Measurements from ENCODE around the gene CLEC2B.
"Not testable (repeated sequence)": the region's sequence is repeated elsewhere in the genome, so short reads cannot be mapped to it uniquely, and the experiment has no call there.

CLEC2B gene

DNA sequence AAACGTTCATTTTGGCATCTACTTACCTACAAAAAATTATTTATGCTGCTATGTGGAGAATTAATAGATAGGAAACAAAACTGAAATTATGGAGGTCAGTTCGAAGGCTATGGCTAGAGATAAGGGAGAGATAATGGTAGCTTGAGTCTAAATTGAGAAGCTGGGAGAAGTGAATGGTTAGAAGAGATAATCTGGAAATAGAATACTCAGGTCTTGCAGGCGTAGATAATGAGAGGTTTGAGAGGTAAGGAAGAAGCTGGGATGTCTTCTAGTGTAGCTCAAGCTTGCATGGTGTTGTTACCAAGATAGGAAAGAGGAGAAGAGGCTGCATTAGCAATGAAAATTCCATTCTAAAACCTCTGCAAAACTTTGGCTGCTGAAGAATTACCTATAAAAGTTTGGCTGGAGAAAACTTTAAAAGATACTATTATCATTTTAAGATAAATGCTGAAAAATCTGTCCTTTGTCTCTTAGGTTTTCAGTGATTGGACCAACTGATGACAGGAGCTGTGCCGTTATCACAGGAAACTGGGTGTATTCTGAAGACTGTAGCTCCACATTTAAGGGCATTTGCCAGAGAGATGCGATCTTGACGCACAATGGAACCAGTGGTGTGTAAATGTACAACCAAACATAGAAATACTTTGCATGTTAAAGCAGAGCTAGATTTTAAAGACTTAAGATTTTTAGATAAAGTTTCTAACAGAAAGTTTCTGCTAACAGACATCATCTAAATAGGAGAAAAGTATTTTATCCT is 26.2 kb upstream of the CLEC2B start:
- Histone ChIP-seq H3K4me1 (ENCODE audit: control insufficient read depth, insufficient read depth, low read length) (no peaks in the 10 kb centered on the region), H3K27ac (ENCODE audit: low read depth, low read length) (no peak overlapping the region), H3K4me3 (ENCODE audit: low read depth, low read length) (no peak overlapping the region), H3K9me3 (ENCODE audit: control insufficient read depth, insufficient read depth, low read depth, low read length) (no peaks in the 10 kb centered on the region), H3K36me3 (ENCODE audit: control insufficient read depth, insufficient read depth, low read length) (no peaks in the 10 kb centered on the region), H3K27me3 (ENCODE audit: control insufficient read depth, insufficient read depth, low read length) (no peaks in the 10 kb centered on the region), H3K9ac (ENCODE audit: low read length) (no peak overlapping the region)

DNA sequence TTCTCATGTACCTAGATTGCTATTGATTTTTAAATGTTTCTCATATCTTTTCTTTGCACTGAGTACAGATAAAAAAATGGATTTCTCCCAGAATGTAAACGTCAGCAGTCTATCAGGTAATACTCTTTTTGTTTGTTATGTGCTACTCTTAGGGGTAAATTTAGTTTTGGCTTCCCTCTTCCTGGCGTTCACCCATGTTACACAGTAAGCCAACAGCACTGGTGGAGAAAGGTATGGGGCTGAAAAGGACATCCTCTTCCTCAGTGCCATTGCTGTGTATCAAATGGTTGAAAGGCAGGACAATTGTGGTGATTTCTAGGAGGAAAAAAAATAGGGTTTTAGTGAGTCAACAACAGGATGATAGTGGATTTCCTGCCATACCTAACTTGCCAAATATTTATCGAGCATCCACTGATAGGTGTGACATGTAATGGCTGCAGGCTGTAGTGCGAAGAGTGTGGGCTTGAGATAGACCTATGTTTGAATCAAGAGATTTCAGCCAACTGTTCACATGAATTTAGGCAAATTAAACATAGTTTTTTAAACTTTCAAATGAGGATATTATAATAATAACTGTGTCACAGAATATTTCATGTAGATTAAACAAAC is 19.6 kb upstream of the CLEC2B start:
- H3K27ac ChIP-seq (ENCODE audit: low read depth, low read length): no peak overlapping the region
- no peaks in the 10 kb centered on the region for H3K9me3 ChIP-seq (ENCODE audit: control insufficient read depth, insufficient read depth, low read depth, low read length)
- H3K27me3 ChIP-seq (ENCODE audit: control insufficient read depth, insufficient read depth, low read length): no peaks in the 10 kb centered on the region
- no peak overlapping the region for H3K4me3 ChIP-seq (ENCODE audit: low read depth, low read length)
- no peaks in the 10 kb centered on the region for H3K4me1 ChIP-seq (ENCODE audit: control insufficient read depth, insufficient read depth, low read length)
- no peak overlapping the region for H3K9ac ChIP-seq (ENCODE audit: low read length)
- no peaks in the 10 kb centered on the region for H3K36me3 ChIP-seq (ENCODE audit: control insufficient read depth, insufficient read depth, low read length)

GRCh38 chr12:9883175-9883574 is 14.0 kb upstream of the CLEC2B start:
- Histone ChIP-seq H3K9me3 (ENCODE audit: control insufficient read depth, insufficient read depth, low read depth, low read length) (no peaks in the 10 kb centered on the region), H3K9ac (ENCODE audit: low read length) (no peak overlapping the region), H3K4me3 (ENCODE audit: low read depth, low read length) (no peak overlapping the region)

GRCh38 chr12:9881988-9882387 is 12.8 kb upstream of the CLEC2B start:
- H3K9ac ChIP-seq (ENCODE audit: low read length): no peak overlapping the region
- no peaks in the 10 kb centered on the region for H3K9me3 ChIP-seq (ENCODE audit: control insufficient read depth, insufficient read depth, low read depth, low read length)
- H3K4me1 ChIP-seq (ENCODE audit: control insufficient read depth, insufficient read depth, low read length): no peaks in the 10 kb centered on the region
- H3K27ac ChIP-seq (ENCODE audit: low read depth, low read length): no peak overlapping the region
- no peak overlapping the region for H3K4me3 ChIP-seq (ENCODE audit: low read depth, low read length)
- H3K36me3 ChIP-seq (ENCODE audit: control insufficient read depth, insufficient read depth, low read length): no peaks in the 10 kb centered on the region
- no peaks in the 10 kb centered on the region for H3K27me3 ChIP-seq (ENCODE audit: control insufficient read depth, insufficient read depth, low read length)

More at GRCh38 chr12:9883175-9883574, 14.0 kb upstream of the CLEC2B start:
- H3K36me3 ChIP-seq (ENCODE audit: control insufficient read depth, insufficient read depth, low read length): no peaks in the 10 kb centered on the region
- no peaks in the 10 kb centered on the region for H3K4me1 ChIP-seq (ENCODE audit: control insufficient read depth, insufficient read depth, low read length)
- H3K27ac ChIP-seq (ENCODE audit: low read depth, low read length): no peak overlapping the region
- H3K27me3 ChIP-seq (ENCODE audit: control insufficient read depth, insufficient read depth, low read length): no peaks in the 10 kb centered on the region

GRCh38 chr12:9881246-9881645 is 12.1 kb upstream of the CLEC2B start, which contains the start of gene KLRF2:
TSS of gene KLRF2 (plus strand) at chr12:9881489. CDS start at chr12:9881596, 107 bp downstream.
- Histone ChIP-seq H3K4me1 (ENCODE audit: control insufficient read depth, insufficient read depth, low read length) (no peaks in the 10 kb centered on the region), H3K36me3 (ENCODE audit: control insufficient read depth, insufficient read depth, low read length) (no peaks in the 10 kb centered on the region), H3K4me3 (ENCODE audit: low read depth, low read length) (no peak within 1 kb of the TSS), H3K9me3 (ENCODE audit: control insufficient read depth, insufficient read depth, low read depth, low read length) (no peaks in the 10 kb centered on the region), H3K27ac (ENCODE audit: low read depth, low read length) (no peak within 1 kb of the TSS), H3K27me3 (ENCODE audit: control insufficient read depth, insufficient read depth, low read length) (no peaks in the 10 kb centered on the region), H3K9ac (ENCODE audit: low read length) (no peak within 1 kb of the TSS)

GRCh38 chr12:9880532-9881078 is 11.5 kb upstream of the CLEC2B start:
- Histone ChIP-seq H3K36me3 (ENCODE audit: control insufficient read depth, insufficient read depth, low read length) (no peaks in the 10 kb centered on the region), H3K4me1 (ENCODE audit: control insufficient read depth, insufficient read depth, low read length) (no peaks in the 10 kb centered on the region), H3K9me3 (ENCODE audit: control insufficient read depth, insufficient read depth, low read depth, low read length) (no peaks in the 10 kb centered on the region), H3K27ac (ENCODE audit: low read depth, low read length) (no peak overlapping the region), H3K4me3 (ENCODE audit: low read depth, low read length) (no peak overlapping the region), H3K9ac (ENCODE audit: low read length) (no peak overlapping the region), H3K27me3 (ENCODE audit: control insufficient read depth, insufficient read depth, low read length) (no peaks in the 10 kb centered on the region)

DNA sequence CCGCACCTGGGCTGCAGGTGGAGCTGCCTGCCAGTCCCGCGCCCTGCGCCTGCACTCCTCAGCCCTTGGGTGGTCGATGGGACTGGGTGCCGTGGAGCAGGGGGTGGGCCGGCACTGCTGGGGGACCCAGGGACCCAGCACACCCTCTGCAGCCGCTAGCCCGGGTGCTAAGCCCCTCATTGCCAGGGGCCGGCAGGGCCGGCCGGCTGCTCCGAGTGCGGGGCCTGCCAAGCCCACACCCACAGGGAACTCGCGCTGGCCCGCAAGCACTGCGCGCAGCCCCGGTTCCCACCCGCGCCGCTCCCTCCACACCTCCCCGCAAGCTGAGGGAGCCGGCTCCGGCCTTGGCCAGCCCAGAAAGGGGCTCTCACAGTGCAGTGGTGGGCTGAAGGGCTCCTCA is 7.0 kb upstream of the CLEC2B start:
- H3K9ac ChIP-seq (ENCODE audit: low read length); H3K36me3 ChIP-seq (ENCODE audit: control insufficient read depth, insufficient read depth, low read length); H3K27me3 ChIP-seq (ENCODE audit: control insufficient read depth, insufficient read depth, low read length); H3K4me3 ChIP-seq (ENCODE audit: low read depth, low read length); H3K4me1 ChIP-seq (ENCODE audit: control insufficient read depth, insufficient read depth, low read length); H3K27ac ChIP-seq (ENCODE audit: low read depth, low read length); H3K9me3 ChIP-seq (ENCODE audit: control insufficient read depth, insufficient read depth, low read depth, low read length): not testable (repeated sequence)

DNA sequence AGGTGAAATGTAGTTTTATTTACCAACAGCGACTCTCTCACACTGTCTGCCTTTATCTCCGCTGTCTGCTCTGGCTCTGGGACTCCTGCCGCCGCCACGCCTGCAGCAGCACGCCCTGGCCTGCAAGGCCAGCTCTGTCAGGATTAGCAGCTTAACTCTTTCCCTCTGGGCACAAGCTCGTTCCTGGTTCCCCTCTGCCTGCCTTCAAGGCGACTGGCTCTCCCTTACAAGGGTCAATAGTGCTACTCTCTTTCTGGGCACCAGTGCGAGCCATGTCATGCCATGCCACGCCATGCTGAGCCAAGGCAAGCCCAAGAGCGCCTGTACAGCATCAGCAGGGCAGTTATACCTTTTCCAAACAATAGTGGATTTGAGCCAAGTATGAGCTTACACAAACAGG is 3.6 kb upstream of the CLEC2B start:
- H3K27ac ChIP-seq (ENCODE audit: low read depth, low read length): no peak overlapping the region

DNA sequence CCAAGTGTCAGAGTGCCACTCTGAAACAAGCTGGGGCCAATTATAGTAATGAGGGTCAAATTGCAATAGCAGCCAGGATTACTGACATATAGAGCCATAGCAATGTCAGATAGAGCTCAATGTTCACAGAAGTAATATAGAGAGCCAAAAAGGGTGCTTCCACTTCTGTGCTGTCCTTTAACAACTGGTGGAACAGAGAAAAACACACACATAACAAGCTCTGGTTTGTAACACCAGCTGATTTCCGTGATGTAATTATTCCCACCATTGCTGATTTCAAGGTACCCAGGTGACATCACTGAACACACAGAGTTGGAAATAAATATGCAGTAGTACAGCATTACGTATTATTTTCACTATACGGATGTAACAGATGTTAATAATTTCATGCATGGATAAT is 3.0 kb upstream of the CLEC2B start:
- no peaks in the 10 kb centered on the region for H3K27me3 ChIP-seq (ENCODE audit: control insufficient read depth, insufficient read depth, low read length)
- H3K9me3 ChIP-seq (ENCODE audit: control insufficient read depth, insufficient read depth, low read depth, low read length): no peaks in the 10 kb centered on the region
- no peak overlapping the region for H3K9ac ChIP-seq (ENCODE audit: low read length)
- peaks cover 19% of the 10 kb centered on the region for H3K4me1 ChIP-seq (ENCODE audit: control insufficient read depth, insufficient read depth, low read length)
- no peak overlapping the region for H3K4me3 ChIP-seq (ENCODE audit: low read depth, low read length)
- no peak overlapping the region for H3K27ac ChIP-seq (ENCODE audit: low read depth, low read length)
- no peaks in the 10 kb centered on the region for H3K36me3 ChIP-seq (ENCODE audit: control insufficient read depth, insufficient read depth, low read length)

More for the DNA sequence above, 3.6 kb upstream of the CLEC2B start:
- Histone ChIP-seq H3K27me3 (ENCODE audit: control insufficient read depth, insufficient read depth, low read length) (no peaks in the 10 kb centered on the region), H3K4me3 (ENCODE audit: low read depth, low read length) (no peak overlapping the region), H3K36me3 (ENCODE audit: control insufficient read depth, insufficient read depth, low read length) (no peaks in the 10 kb centered on the region), H3K4me1 (ENCODE audit: control insufficient read depth, insufficient read depth, low read length) (peaks cover 19% of the 10 kb centered on the region), H3K9ac (ENCODE audit: low read length) (no peak overlapping the region), H3K9me3 (ENCODE audit: control insufficient read depth, insufficient read depth, low read depth, low read length) (no peaks in the 10 kb centered on the region)

- H3K27me3 ChIP-seq (ENCODE audit: control insufficient read depth, insufficient read depth, low read length): no peaks in the 10 kb centered on the region
- H3K9me3 ChIP-seq (ENCODE audit: control insufficient read depth, insufficient read depth, low read depth, low read length): no peaks in the 10 kb centered on the region
- H3K9ac ChIP-seq (ENCODE audit: low read length): no peak overlapping the region
- H3K4me3 ChIP-seq (ENCODE audit: low read depth, low read length): no peak overlapping the region
- peaks cover 19% of the 10 kb centered on the region for H3K4me1 ChIP-seq (ENCODE audit: control insufficient read depth, insufficient read depth, low read length)
- no peaks in the 10 kb centered on the region for H3K36me3 ChIP-seq (ENCODE audit: control insufficient read depth, insufficient read depth, low read length)
- no peak overlapping the region for H3K27ac ChIP-seq (ENCODE audit: low read depth, low read length)
These were observed 1.2 kb upstream of the CLEC2B start for GRCh38 chr12:9870286-9870866.

DNA sequence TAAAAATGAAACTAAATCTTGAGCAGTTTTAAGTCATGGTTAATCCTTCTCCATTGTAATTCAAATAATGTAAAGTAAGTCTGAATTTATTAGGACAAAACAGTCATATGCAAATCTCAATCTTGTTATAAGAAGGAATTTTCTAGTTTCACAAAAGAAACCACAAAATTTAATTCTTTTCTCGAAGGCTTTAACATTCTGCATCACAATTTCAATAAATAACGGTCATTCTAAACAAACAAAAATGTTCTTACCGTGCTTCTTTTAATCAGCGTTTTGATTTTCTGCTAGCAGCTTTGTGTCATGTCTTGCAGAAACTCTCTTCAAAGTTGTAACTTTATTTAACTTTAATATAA is 225 bp downstream of the CLEC2B start:
- Histone ChIP-seq H3K9ac (ENCODE audit: low read length) (no peak overlapping the region), H3K4me1 (ENCODE audit: control insufficient read depth, insufficient read depth, low read length) (peaks cover 19% of the 10 kb centered on the region), H3K4me3 (ENCODE audit: low read depth, low read length) (no peak overlapping the region), H3K27ac (ENCODE audit: low read depth, low read length) (no peak overlapping the region), H3K9me3 (ENCODE audit: control insufficient read depth, insufficient read depth, low read depth, low read length) (no peaks in the 10 kb centered on the region), H3K27me3 (ENCODE audit: control insufficient read depth, insufficient read depth, low read length) (no peaks in the 10 kb centered on the region), H3K36me3 (ENCODE audit: control insufficient read depth, insufficient read depth, low read length) (no peaks in the 10 kb centered on the region)
